PC-9 (cell line): Measurements from ENCODE around the gene PRSS33. TPM values are rescaled to one million over a fixed set of nuclear protein-coding genes. Genes with fewer than 3 reads are reported as not detected.

Experiments used
- BruUV-seq: library from RNA; stranded (reverse); fragments of 400-500 nt; replicated peaks from 2 replicates; lab custom pipeline; 2021; lab: Mats Ljungman, UMichigan
- CTCF ChIA-PET: fragments of 300-600 bp; sonication (Branson Sonifier 250); formaldehyde crosslinking; loops from one replicate; lab custom pipeline; 2022; ENCODE audit warnings: antibody characterized with exemption; lab: Charles Lee
- POLR2A ChIA-PET: fragments of 300-600 bp; sonication (Branson Sonifier 250); formaldehyde crosslinking; loops from one replicate; lab custom pipeline; 2022; ENCODE audit warnings: antibody characterized with exemption; ENCODE audit not compliant: unreplicated experiment; lab: Charles Lee
- DNase-seq, 2 experiments: peaks; one replicate each; pipeline versions ENCODE4 v3.0.0 to v3.0.0-alpha.2; 2015 to 2022; ENCODE audit warnings: mixed read lengths in 1 of 2
- H2AFZ ChIP-seq: fragments of 200-600 bp; sonication (generic); 2 replicates; pipeline ENCODE4 v1.8.1; 2017; ENCODE audit warnings: antibody characterized with exemption
- H3F3A ChIP-seq: fragments of 200-600 bp; sonication (generic); 2 replicates; pipeline ENCODE4 v1.8.1; 2017; ENCODE audit warnings: antibody characterized with exemption, mild to moderate bottlenecking, low read depth; ENCODE audit not compliant: insufficient read depth
- H3K27ac ChIP-seq: fragments of 200-600 bp; sonication (generic); 2 replicates; pipeline ENCODE4 v1.6.1; 2016; ENCODE audit warnings: mixed run types
- H3K27me3 ChIP-seq: fragments of 200-600 bp; sonication (generic); 2 replicates; pipeline ENCODE4 v1.6.1; 2016; ENCODE audit warnings: low read depth, mixed run types; ENCODE audit not compliant: insufficient read depth
- H3K36me3 ChIP-seq: fragments of 200-600 bp; sonication (generic); 2 replicates; pipeline ENCODE4 v1.6.1; 2016; ENCODE audit warnings: low read depth, mixed run types
- H3K4me1 ChIP-seq: fragments of 200-600 bp; sonication (generic); replicated peaks from 2 replicates; pipeline ENCODE4 v1.6.1; 2016; ENCODE audit warnings: mixed run types; ENCODE audit not compliant: insufficient read depth
- H3K4me2 ChIP-seq: fragments of 200-600 bp; sonication (generic); 2 replicates; pipeline ENCODE4 v1.6.1; 2017; ENCODE audit warnings: mixed run types
- H3K4me3 ChIP-seq: fragments of 200-600 bp; sonication (generic); 2 replicates; pipeline ENCODE4 v1.6.1; 2016; ENCODE audit warnings: mixed run types
- H3K79me2 ChIP-seq: fragments of 200-600 bp; sonication (generic); 2 replicates; pipeline ENCODE4 v1.6.1; 2017; ENCODE audit warnings: low read depth, mixed run types
- H3K9me2 ChIP-seq: fragments of 200-600 bp; sonication (generic); 2 replicates; pipeline ENCODE4 v1.8.1; 2017; ENCODE audit warnings: mild to moderate bottlenecking; ENCODE audit not compliant: insufficient read depth
- H3K9me3 ChIP-seq: fragments of 200-600 bp; sonication (generic); 2 replicates; pipeline ENCODE4 v1.8.1; 2016; ENCODE audit warnings: low read depth; ENCODE audit not compliant: insufficient read depth
- H4K20me1 ChIP-seq: fragments of 200-600 bp; sonication (generic); 2 replicates; pipeline ENCODE4 v1.8.1; 2017; ENCODE audit not compliant: insufficient read depth
- CTCF ChIP-seq: fragments of 200-600 bp; sonication (generic); conservative IDR thresholded peaks from 2 replicates; pipeline ENCODE4 v1.6.1; 2017; ENCODE audit warnings: mixed run types, antibody characterized with exemption, mild to moderate bottlenecking, moderate library complexity
- EZH2 ChIP-seq: fragments of 200-600 bp; sonication (generic); IDR thresholded peaks from 2 replicates; pipeline ENCODE4 v1.8.0; 2017; ENCODE audit warnings: antibody characterized with exemption, low read depth
- intact Hi-C: fragments of 100-400 bp; cut with micrococcal nuclease; formaldehyde crosslinking; loops from one replicate; pipeline ENCODE4 v1.10.0; 2022; ENCODE audit not compliant: unreplicated experiment
- total RNA-seq: library from RNA; stranded (reverse); gene quantifications from 2 replicates; pipeline ENCODE4 v1.2.3, GENCODE V29; 2021

The PRSS33 gene
- total RNA-seq, 1 experiment from 2014 or later, result 0.33 TPM

DNA sequence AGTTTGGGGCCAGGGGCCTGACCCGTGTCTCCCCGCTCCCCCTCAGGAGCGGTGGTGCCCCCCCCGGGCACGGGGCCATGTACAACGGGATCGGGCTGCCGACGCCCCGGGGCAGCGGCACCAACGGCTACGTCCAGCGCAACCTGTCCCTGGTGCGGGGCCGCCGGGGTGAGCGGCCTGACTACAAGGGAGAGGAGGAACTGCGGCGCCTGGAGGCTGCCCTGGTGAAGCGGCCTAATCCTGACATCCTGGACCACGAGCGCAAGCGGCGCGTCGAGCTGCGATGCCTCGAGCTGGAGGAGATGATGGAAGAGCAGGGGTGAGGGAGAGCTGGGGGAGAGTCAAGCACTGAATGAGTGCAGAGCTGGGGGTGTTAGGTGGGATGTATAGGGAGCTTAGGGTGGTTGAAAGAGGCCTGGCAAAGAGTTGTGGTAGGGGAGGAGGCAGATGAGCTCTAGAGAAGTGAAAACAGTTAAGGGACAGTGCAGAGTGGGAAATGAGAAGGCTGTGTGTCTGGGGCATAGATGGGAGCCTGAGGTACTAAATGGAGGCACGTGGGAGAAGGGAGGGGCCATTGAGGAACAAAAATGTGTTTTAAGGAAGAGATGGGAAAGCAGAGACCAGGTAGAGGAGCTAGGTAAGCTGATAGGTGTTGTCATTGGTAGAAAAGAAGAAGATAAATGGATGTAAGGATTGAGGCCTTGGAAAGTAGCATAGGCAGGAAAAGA is 30.9 kb downstream of the PRSS33 start:
- ChIA-PET CTCF (no interaction called here), POLR2A (interaction anchor here (0.6 kb wide), 1 partner anchor 208 kb away, joined by 4 read pairs; the partner anchor contains the start of gene KREMEN2)
- peaks cover 14% of the 10 kb centered on the region for H3K4me1 ChIP-seq
- peaks cover 68% of the 10 kb centered on the region for H3F3A ChIP-seq
- no peak overlapping the region for H3K27ac ChIP-seq
- H3K27me3 ChIP-seq, result no peaks in the 10 kb centered on the region
- intact Hi-C loops, result no loop called here
- no peak overlapping the region for H2AFZ ChIP-seq
- no peak overlapping the region for H3K4me3 ChIP-seq
- H3K79me2 ChIP-seq, result peaks cover 87% of the 10 kb centered on the region
- no peak for TF ChIP-seq EZH2
- no peak for TF ChIP-seq CTCF
- H3K9me3 ChIP-seq, result no peaks in the 10 kb centered on the region
- BruUV-seq, result no TSS peak
- no peaks in the 10 kb centered on the region for H3K9me2 ChIP-seq
- H3K4me2 ChIP-seq, result no peak overlapping the region
- DNase-seq, result no peak
- peaks cover 47% of the 10 kb centered on the region for H3K36me3 ChIP-seq
- H4K20me1 ChIP-seq, result peaks cover 81% of the 10 kb centered on the region

GRCh38 chr16:2755158-2755557 is 32.2 kb downstream of the PRSS33 start:
- peaks cover 68% of the 10 kb centered on the region for H4K20me1 ChIP-seq
- POLR2A ChIA-PET, result no interaction called here
- H2AFZ ChIP-seq, result no peak overlapping the region
- H3K27me3 ChIP-seq, result no peaks in the 10 kb centered on the region
- no peaks in the 10 kb centered on the region for H3K9me2 ChIP-seq
- no TSS peak for BruUV-seq
- TF ChIP-seq CTCF (no peak), EZH2 (no peak)
- CTCF ChIA-PET, result no interaction called here
- peaks cover 26% of the 10 kb centered on the region for H3K4me1 ChIP-seq
- H3K4me2 ChIP-seq, result peak overlapping the region; percentile 100
- H3K36me3 ChIP-seq, result peaks cover 37% of the 10 kb centered on the region
- H3K27ac ChIP-seq, result no peak overlapping the region
- no peaks in the 10 kb centered on the region for H3K9me3 ChIP-seq
- H3K4me3 ChIP-seq, result peak overlapping the region; percentile 90; the same call in 1 of the 2 replicates
- intact Hi-C loops, result no loop called here
- H3K79me2 ChIP-seq, result peaks cover 87% of the 10 kb centered on the region
- peaks cover 61% of the 10 kb centered on the region for H3F3A ChIP-seq
- DNase-seq, result no peak

GRCh38 chr16:2753733-2754020 is 33.7 kb downstream of the PRSS33 start:
- Histone ChIP-seq H3K27me3 (no peaks in the 10 kb centered on the region), H3K9me2 (no peaks in the 10 kb centered on the region), H3K9me3 (no peaks in the 10 kb centered on the region), H2AFZ (no peak overlapping the region), H3K36me3 (peaks cover 25% of the 10 kb centered on the region), H4K20me1 (peaks cover 57% of the 10 kb centered on the region), H3K79me2 (peaks cover 81% of the 10 kb centered on the region), H3K4me3 (peak overlapping the region; percentile 90), H3K27ac (peak overlapping the region; percentile 96), H3F3A (peaks cover 49% of the 10 kb centered on the region), H3K4me1 (peaks cover 26% of the 10 kb centered on the region), H3K4me2 (peak overlapping the region; percentile 100)
- ChIA-PET CTCF (interaction anchor here (0.6 to 0.7 kb wide), 2 partner anchors 114 to 141 kb away, joined by 3 to 4 read pairs; no protein-coding TSS in a partner anchor), POLR2A (no interaction called here)
- no peak for TF ChIP-seq CTCF
- TF ChIP-seq EZH2, result no peak
- intact Hi-C loops, result loop anchor here (5.0 kb wide), 1 partner anchor 71 kb away; the partner anchor contains the start of gene KCTD5
- DNase-seq, result no peak
- no TSS peak for BruUV-seq
